AG10803 (cell line): ENCODE data around the gene NKAP.
"Not testable (repeated sequence)": the region's sequence is repeated elsewhere in the genome, so short reads cannot be mapped to it uniquely, and the experiment has no call there.

Source experiments
- DNase-seq: peaks from one replicate; pipeline ENCODE4 v3.0.0; 2010; ENCODE audit warnings: low read depth
- H3K4me3 ChIP-seq: 2 replicates; pipeline ENCODE4 v1.5.1; 2011; ENCODE audit warnings: mild to moderate bottlenecking, low read length, control low read depth
- CTCF ChIP-seq: conservative IDR thresholded peaks from 2 replicates; pipeline ENCODE4 v1.5.1; 2011; ENCODE audit warnings: mild to moderate bottlenecking, low read length, control low read depth, inconsistent platforms

The NKAP gene

GRCh38 chrX:119954374-119954773 lies 10.8 kb upstream of the NKAP start:
- TF ChIP-seq CTCF: no peak
- no peak overlapping the region for H3K4me3 ChIP-seq
- no peak for DNase-seq

- H3K4me3 ChIP-seq: no peak overlapping the region
- no peak for DNase-seq
- no peak for TF ChIP-seq CTCF
Measured at GRCh38 chrX:119948381-119948780, 4.8 kb upstream of the NKAP start.

- no peak for TF ChIP-seq CTCF
- no peak for DNase-seq
- no peak overlapping the region for H3K4me3 ChIP-seq
Measured at GRCh38 chrX:119945481-119945880, 1.9 kb upstream of the NKAP start.

- DNase-seq: no peak
- peak overlapping the region; percentile 75 for H3K4me3 ChIP-seq
- no peak for TF ChIP-seq CTCF
Measured at GRCh38 chrX:119942831-119943184, 743 bp downstream of the NKAP start.

GRCh38 chrX:119942173-119942819 lies 1.3 kb downstream of the NKAP start:
- no peak for TF ChIP-seq CTCF
- DNase-seq: no peak
- peak overlapping the region; percentile 75 for H3K4me3 ChIP-seq

- no peak for DNase-seq
- TF ChIP-seq CTCF: no peak
- H3K4me3 ChIP-seq: no peak overlapping the region
Measured at GRCh38 chrX:119941336-119941735, 2.2 kb downstream of the NKAP start.

GRCh38 chrX:119935215-119935874 lies 8.2 kb downstream of the NKAP start:
- no peak for TF ChIP-seq CTCF
- DNase-seq: no peak
- no peak overlapping the region for H3K4me3 ChIP-seq

- H3K4me3 ChIP-seq, DNase-seq: not testable (repeated sequence)
Measured at GRCh38 chrX:119922391-119922790, 21.2 kb downstream of the NKAP start.
